GM12892 (cell line): Measurements from ENCODE around the gene GNAO1.

Experiments used
- POLR2A ChIP-seq: IDR thresholded peaks from 2 replicates; pipeline ENCODE4 v1.6.1; 2011; ENCODE audit warnings: low read depth, low read length, control low read depth
- POLR2AphosphoS5 ChIP-seq: IDR thresholded peaks from 2 replicates; pipeline ENCODE4 v1.6.1; 2011; ENCODE audit warnings: low read depth, low read length, control low read depth
- TAF1 ChIP-seq: IDR thresholded peaks from 2 replicates; pipeline ENCODE4 v1.6.1; 2011; ENCODE audit warnings: low read depth, mild to moderate bottlenecking, control low read depth, low read length, borderline replicate concordance

DNA sequence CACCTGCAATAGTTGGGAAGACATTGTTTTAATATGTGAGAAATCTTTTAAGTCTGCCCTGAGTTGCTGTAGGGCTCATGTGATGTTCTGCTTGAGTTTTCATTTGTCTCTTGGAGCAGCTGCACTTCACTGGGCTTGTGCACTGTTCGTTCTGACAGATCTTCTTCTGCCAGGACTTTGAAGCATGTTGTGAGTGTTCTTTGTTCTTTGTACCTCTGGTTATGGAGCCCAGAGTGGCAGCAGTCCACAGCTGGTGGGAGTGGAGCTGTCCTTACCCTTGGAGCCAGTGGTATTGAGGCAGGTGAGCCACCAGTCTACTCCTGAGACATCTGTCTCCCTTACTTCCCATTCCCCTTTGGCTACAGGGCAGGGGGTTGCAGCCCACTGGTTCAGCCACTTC is 64.6 kb downstream of the GNAO1 start:
- TF ChIP-seq POLR2A (no peak), TAF1 (no peak), POLR2AphosphoS5 (no peak)
